Ectodermal cell (in vitro differentiated cells): ENCODE results near the gene RNF38.
A peak's percentile ranks its signal among the peaks of the same experiment; 100 is the strongest.
"Not testable (repeated sequence)": the region's sequence is repeated elsewhere in the genome, so short reads cannot be mapped to it uniquely, and the experiment has no call there.

Experiments
- H3K27ac ChIP-seq: 2 replicates; pipeline ENCODE4 v1.7.0; 2013; ENCODE audit warnings: mild to moderate bottlenecking, low read depth, low read length; ENCODE audit not compliant: insufficient read depth, poor library complexity, severe bottlenecking
- H3K27me3 ChIP-seq: 2 replicates; pipeline ENCODE4 v1.7.0; 2013; ENCODE audit warnings: mild to moderate bottlenecking, low read length; ENCODE audit not compliant: insufficient read depth, control insufficient read depth, poor library complexity, severe bottlenecking
- H3K36me3 ChIP-seq: one replicate; pipeline ENCODE4 v1.7.0; 2013; ENCODE audit warnings: low read length; ENCODE audit not compliant: control insufficient read depth, insufficient read depth
- H3K4me1 ChIP-seq: one replicate; pipeline ENCODE4 v1.7.0; 2013; ENCODE audit warnings: low read length; ENCODE audit not compliant: control insufficient read depth, insufficient read depth
- H3K4me3 ChIP-seq: 2 replicates; pipeline ENCODE4 v1.7.0; 2013; ENCODE audit warnings: low read depth, low read length, control low read depth; ENCODE audit not compliant: insufficient read depth
- H3K9me3 ChIP-seq: 2 replicates; pipeline ENCODE4 v1.7.0; 2013; ENCODE audit warnings: mild to moderate bottlenecking, low read length, moderate library complexity; ENCODE audit not compliant: control insufficient read depth
- WGBS, 2 experiments: methylation state at CpG; one replicate each; pipeline ENCODE4 v1.1.7; 2013; ENCODE audit warnings: missing lambda C conversion rate in 2 of 2; 5-methylcytosine and 5-hydroxymethylcytosine counted together

The RNF38 gene

GRCh38 chr9:36319806-36320205 is 80.3 kb downstream of the RNF38 start:
- peaks cover 9% of the 10 kb centered on the region for H3K4me1 ChIP-seq
- no peaks in the 10 kb centered on the region for H3K9me3 ChIP-seq
- 87 to 88% methylated on average over 6 of the region's 6 CpGs for WGBS, 2 experiments
- H3K27ac ChIP-seq, result no peak overlapping the region
- H3K36me3 ChIP-seq, result no peaks in the 10 kb centered on the region
- no peaks in the 10 kb centered on the region for H3K27me3 ChIP-seq
- H3K4me3 ChIP-seq, result no peak overlapping the region

- H3K4me1 ChIP-seq, result peaks cover 9% of the 10 kb centered on the region
- H3K36me3 ChIP-seq, result no peaks in the 10 kb centered on the region
- no peaks in the 10 kb centered on the region for H3K27me3 ChIP-seq
- no peak overlapping the region for H3K4me3 ChIP-seq
- WGBS, 2 experiments, result 84 to 90% methylated on average over 7 of the region's 7 CpGs
- H3K27ac ChIP-seq, result no peak overlapping the region
- no peaks in the 10 kb centered on the region for H3K9me3 ChIP-seq
Observed at GRCh38 chr9:36319183-36319582, 80.9 kb downstream of the RNF38 start.

- Histone ChIP-seq H3K27me3 (no peaks in the 10 kb centered on the region), H3K36me3 (no peaks in the 10 kb centered on the region), H3K4me3 (no peak overlapping the region), H3K9me3 (no peaks in the 10 kb centered on the region), H3K27ac (no peak overlapping the region), H3K4me1 (peaks cover 9% of the 10 kb centered on the region)
- WGBS, 2 experiments, result 87 to 89% methylated on average over 14 of the region's 14 CpGs
Observed at GRCh38 chr9:36318212-36318802, 81.8 kb downstream of the RNF38 start.

- WGBS, 2 experiments, result 60 to 71% methylated on average over 6 of the region's 6 CpGs
- no peaks in the 10 kb centered on the region for H3K36me3 ChIP-seq
- H3K4me1 ChIP-seq, result peaks cover 9% of the 10 kb centered on the region
- no peaks in the 10 kb centered on the region for H3K9me3 ChIP-seq
- no peaks in the 10 kb centered on the region for H3K27me3 ChIP-seq
- H3K4me3 ChIP-seq, result no peak overlapping the region
- H3K27ac ChIP-seq, result no peak overlapping the region
Observed at GRCh38 chr9:36317766-36318165, 82.3 kb downstream of the RNF38 start.

- WGBS, 2 experiments, result 87 to 90% methylated on average over 12 of the region's 12 CpGs
- Histone ChIP-seq H3K4me1 (peaks cover 9% of the 10 kb centered on the region), H3K27ac (peak overlapping the region; percentile 36), H3K36me3 (no peaks in the 10 kb centered on the region), H3K27me3 (no peaks in the 10 kb centered on the region), H3K4me3 (no peak overlapping the region), H3K9me3 (no peaks in the 10 kb centered on the region)
Observed at GRCh38 chr9:36316611-36317317, 83.3 kb downstream of the RNF38 start.

- no peak overlapping the region for H3K4me3 ChIP-seq
- peaks cover 9% of the 10 kb centered on the region for H3K4me1 ChIP-seq
- H3K36me3 ChIP-seq, result no peaks in the 10 kb centered on the region
- H3K27me3 ChIP-seq, result no peaks in the 10 kb centered on the region
- H3K9me3 ChIP-seq, result no peaks in the 10 kb centered on the region
- no peak overlapping the region for H3K27ac ChIP-seq
Observed at GRCh38 chr9:36316049-36316448, 84.0 kb downstream of the RNF38 start.

- Histone ChIP-seq H3K4me3 (no peak overlapping the region), H3K27ac (no peak overlapping the region), H3K36me3 (no peaks in the 10 kb centered on the region), H3K27me3 (no peaks in the 10 kb centered on the region), H3K9me3 (no peaks in the 10 kb centered on the region), H3K4me1 (peaks cover 9% of the 10 kb centered on the region)
- 85% methylated on average over 3 of the region's 3 CpGs for WGBS, 2 experiments
Observed at GRCh38 chr9:36315283-36315682, 84.8 kb downstream of the RNF38 start.

GRCh38 chr9:36314740-36315139 is 85.3 kb downstream of the RNF38 start:
- Histone ChIP-seq H3K27ac (no peak overlapping the region), H3K27me3 (no peaks in the 10 kb centered on the region), H3K4me1 (peaks cover 9% of the 10 kb centered on the region), H3K36me3 (no peaks in the 10 kb centered on the region), H3K4me3 (no peak overlapping the region), H3K9me3 (no peaks in the 10 kb centered on the region)
- 91 to 97% methylated on average over 2 of the region's 2 CpGs for WGBS, 2 experiments

- Histone ChIP-seq H3K36me3 (no peaks in the 10 kb centered on the region), H3K4me1 (no peaks in the 10 kb centered on the region), H3K27me3 (no peaks in the 10 kb centered on the region), H3K27ac (no peak overlapping the region), H3K9me3 (no peaks in the 10 kb centered on the region), H3K4me3 (no peak overlapping the region)
- 86% methylated on average over 8 of the region's 8 CpGs for WGBS, 2 experiments
Observed at GRCh38 chr9:36306471-36307306, 93.4 kb downstream of the RNF38 start.

- H3K4me3 ChIP-seq, H3K36me3 ChIP-seq, H3K9me3 ChIP-seq, H3K4me1 ChIP-seq, H3K27me3 ChIP-seq, H3K27ac ChIP-seq: not testable (repeated sequence)
- 88 to 96% methylated on average over 2 of the region's 2 CpGs for WGBS, 2 experiments
Observed at GRCh38 chr9:36304366-36304765, 95.7 kb downstream of the RNF38 start.
